GM19099 (cell line): Measurements from ENCODE around the gene AZIN2.

ENCODE experiments used
- POLR2A ChIP-seq: IDR thresholded peaks from 3 replicates; pipeline ENCODE4 v1.6.1; 2011; ENCODE audit warnings: low read depth; ENCODE audit not compliant: insufficient read length; ENCODE audit errors: extremely low read depth

The AZIN2 gene

DNA sequence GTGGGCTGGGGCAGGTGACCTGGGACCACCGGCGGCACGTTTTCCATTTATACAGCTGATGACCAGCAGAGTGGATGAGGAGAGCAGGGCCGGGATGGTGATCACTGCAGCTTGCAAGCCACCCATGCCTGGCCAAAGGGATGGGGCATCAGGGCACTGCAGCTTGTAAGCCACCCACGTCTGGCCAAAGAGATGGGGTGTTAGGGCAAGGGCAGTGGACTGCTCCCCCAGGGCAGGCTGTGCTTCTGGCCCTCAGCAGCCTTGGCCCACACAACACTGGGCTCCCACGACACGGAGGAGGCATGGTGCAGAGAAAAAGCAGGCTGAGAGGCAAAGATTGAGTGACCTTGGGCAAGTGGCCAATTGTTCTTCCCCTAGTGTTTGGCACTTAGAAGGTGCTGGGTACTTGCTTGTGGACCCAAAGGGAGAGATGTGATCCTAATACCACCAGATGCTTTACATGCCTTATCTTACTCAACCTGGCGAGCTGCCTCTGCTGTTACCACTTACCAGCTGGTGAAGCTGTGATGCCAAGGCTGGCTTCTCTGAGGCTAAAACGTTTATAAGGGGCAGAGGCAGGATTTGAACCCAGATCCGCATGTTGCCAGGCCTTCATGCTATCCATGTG lies 52.6 kb downstream of the AZIN2 start:
- no peak for TF ChIP-seq POLR2A

DNA sequence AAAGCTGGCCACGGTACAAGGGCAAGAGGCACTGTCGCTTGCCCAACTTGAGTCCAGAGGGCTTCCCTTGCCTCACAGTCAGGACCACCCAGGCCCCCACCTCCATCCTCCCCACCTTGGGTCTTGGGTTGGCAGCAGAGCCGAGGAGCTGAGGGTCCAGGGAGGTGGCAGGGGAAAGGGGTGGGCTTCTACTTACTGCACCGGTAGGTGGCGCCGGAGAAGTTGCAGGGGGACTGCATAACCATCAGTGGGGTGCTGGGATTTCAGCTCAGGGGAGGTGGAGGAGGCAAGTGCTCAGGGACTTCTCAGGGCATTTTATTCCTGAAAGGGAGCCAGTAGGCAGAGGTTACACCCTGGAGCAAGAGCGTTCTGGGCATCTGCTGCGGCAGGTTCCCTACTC lies 56.8 kb downstream of the AZIN2 start:
- TF ChIP-seq POLR2A: no peak

DNA sequence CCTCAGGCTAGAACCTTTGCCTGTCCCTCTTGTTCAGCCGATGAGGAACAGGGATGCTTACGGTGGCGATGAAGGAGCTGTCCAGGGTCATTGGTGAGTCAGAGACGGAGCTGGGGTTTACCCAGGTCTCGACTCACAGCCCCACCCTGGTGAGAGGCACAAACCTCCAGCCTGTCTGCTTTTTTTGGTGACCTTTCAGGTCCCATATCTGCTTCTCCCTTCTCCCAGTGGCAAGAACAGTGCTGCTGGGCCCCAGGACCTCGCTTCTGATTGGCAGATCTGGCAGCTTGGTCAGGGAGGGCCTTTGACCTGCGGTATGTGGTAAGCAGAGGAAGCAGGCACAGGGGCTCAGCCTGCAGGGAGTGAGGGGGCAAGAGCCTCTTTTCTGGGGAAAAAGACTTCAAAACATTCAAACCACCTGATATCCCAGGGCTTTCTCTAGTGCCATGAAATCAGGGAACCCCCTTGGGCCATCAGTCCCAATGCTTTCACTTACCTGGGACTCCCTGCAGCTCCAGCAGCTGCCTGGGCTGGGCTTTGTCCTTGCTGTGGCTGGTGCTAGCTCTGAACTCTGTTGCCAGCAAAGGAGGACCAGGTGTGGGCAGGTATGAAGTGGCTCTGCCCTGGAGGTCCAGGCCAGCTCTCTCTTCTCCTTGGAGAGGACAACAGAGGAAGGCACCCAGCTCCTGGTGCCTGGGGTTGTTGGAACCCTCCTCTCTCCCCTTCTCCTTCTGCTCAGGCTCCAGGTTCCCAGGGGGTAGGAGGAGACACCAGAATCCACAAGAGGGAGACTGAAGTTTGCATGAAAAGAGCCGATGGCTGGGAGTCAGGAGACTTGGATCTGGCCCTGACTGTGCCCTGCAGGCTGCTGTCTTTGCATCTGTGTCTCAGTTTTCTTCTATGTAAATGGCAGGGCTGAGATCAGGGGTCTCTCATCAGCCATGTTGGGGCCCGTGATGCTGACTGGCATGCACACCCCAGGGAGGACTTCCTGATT lies 59.5 kb downstream of the AZIN2 start:
- no peak for TF ChIP-seq POLR2A

- TF ChIP-seq POLR2A: no peak
Measured at GRCh38 chr1:33141216-33141615, 60.3 kb downstream of the AZIN2 start.

DNA sequence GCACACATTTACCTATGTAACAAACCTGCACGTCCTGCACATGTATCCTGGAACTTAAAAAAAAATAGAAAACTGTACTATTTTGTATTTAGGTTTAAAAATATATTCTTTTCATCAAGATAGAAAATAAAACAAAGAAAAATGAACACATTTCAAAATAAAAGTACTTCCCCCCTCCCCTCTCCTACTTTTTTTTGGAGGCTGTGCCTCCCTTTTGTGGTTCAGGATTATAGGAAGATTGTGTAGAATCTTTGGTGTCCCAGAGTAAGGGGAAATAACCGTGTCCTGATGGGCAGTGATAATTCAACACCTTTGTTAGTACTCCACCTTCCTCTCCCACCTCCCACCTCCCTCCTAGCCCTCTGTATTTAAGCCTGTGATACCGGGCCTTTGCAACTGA lies 60.8 kb downstream of the AZIN2 start:
- TF ChIP-seq POLR2A: no peak

GRCh38 chr1:33142483-33143064 lies 61.6 kb downstream of the AZIN2 start:
- TF ChIP-seq POLR2A: no peak

DNA sequence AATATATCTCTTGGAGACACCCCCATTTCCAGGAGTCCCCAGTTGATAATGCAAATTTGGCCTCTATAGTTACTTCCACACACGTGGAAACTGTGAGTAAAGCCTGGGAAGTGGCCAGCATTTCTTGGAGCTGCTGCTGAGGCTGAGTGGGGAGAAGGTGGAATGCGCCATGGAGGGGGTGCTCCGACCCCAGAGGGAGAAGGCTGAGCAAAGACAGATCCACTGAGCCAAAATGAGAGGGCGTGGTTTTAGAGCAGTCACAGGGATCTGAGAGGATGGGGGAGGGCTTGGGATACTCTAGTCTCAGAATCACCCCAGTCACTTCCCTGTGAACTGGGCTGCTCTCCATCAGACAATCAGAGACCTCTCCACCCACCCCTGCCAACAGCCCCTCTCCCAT lies 62.2 kb downstream of the AZIN2 start:
- TF ChIP-seq POLR2A: no peak

DNA sequence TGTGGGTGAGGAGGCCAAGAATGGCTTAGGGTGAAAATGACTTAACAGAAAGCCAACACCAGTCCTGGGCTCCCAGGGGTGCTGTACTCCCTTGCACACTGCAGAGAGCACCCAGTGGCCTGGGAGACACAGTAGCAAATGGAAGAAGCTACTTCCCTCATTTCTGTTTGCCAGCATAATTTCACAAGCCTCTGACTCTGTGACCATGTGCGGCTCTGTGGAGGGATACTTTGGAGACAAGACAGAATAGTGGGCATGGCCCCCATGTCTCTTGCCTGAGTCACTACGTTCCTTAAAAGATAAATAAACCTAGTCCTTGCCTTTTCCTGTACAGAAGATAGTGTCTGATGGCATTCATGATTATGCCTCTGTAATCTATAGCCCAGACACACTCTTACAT lies 62.7 kb downstream of the AZIN2 start:
- no peak for TF ChIP-seq POLR2A

DNA sequence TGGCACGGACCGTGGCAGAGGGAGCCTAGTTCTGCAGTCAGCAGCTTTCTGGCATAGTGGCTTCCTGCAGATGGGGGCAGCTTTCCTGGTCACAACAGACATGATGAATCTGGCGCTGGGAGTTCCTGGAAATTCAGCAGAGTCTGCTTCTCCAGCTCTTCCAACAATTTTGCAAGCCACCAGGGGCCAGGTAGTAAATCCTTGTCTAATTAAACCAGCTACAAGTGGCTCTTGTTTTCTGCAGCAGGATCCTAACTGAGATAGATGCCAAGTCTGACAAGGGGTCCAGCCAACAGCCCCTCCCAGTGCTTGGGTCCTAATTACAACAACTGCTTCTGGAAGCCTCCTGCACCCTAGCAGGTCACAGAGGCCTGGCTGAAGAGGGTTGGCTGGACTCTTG lies 65.0 kb downstream of the AZIN2 start:
- no peak for TF ChIP-seq POLR2A

DNA sequence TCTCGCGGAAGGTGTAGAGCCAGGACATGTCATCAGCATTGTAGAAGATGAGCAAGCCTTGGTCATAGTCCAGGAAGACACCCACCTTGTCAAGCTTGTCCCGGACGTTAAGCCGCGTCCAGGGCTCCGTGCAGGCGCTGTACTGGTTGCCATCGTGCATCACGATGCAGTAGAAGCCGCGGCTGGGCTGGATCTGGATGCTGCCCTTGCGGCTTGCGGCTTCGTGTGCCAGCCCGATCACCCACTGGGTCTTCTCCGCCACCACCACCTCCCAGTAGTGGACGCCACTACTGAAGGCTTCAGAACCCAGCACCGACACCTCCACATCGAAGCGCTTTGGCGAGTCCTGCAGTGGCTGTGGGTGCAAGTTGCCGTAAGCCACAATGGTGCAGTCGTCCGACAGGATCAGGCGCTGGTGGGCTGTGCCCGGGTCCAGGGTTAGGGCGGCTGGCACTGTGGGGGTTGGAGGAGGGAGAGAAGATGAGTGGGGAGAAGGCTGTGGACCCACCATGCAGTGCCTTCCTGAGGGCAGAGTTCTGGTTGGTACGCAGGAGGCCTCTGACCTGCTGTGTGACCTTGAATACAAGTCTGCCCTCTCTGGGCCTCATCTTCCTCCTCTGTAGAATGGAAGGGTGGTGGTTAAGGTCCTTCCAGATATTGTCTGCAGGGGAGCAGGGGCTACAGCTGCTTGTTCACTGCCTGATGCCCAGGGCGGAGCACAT lies 66.5 kb downstream of the AZIN2 start:
- no peak for TF ChIP-seq POLR2A

DNA sequence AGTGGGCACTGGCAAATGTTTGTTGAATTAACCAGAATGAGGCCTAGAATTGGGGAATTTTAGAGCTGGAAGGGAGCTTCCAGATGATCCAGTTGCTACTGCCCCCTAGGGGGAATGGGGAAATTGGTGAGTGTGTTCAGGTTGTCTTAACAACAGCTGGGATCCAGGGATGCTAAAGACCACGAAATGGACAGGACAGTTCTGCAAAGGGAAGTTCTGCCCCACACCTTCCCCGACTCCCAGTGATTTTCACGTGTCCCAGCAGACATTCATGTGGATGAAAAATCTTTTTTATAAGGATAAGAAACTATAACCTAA lies 67.0 kb downstream of the AZIN2 start:
- TF ChIP-seq POLR2A: no peak

DNA sequence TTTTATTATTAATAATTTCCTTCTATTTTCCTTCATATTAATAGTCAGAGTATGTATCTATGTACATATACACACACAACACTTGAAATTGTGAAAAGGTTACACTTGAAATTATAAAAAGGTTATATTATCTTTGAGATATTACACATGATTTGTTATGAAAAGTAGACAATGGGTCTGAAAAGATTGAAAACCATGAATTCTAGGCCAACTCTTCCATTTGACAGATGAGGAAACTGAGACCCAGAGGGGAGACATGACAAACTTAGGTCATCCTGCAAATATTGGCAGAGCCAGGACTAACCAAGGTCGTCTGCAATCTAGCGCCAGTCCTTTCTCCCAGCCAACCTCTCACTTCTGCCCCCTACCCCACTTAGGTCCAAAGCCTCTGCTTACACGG lies 67.7 kb downstream of the AZIN2 start:
- no peak for TF ChIP-seq POLR2A

DNA sequence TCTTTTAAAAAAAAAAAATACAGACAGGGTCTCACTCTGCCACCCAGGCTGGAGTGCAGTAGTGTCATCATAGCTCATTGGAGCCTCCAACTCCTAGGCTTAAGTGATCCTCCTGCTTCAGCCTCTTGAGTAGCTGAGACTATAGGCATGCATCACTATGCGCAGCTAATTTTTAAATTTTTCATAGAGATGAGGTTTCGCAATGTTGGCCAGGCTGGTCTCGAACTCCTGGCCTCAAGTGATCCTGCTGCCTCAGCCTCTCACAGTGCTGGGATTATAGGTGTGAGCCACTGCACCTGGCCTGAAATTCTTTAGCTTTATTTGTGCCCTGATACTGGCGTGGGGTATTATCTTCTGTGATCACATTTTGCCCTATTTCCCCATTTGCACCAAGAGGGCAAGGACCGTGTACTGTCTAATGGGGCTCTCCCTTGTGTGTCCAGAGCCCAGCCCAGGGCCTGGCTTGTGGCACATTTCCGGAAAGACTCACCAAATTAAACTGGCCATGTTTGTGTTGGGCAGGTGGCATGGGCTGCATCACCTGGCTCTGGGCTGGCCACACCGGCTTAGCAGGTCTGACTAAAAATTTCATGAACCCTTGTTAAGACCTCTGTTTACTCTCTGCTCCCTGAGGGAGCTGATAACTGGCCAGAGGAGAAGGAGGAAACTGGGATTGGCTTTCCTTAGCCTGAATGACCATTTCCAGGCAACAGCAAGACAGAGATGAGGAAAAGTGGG lies 68.7 kb downstream of the AZIN2 start:
- TF ChIP-seq POLR2A: no peak

- TF ChIP-seq POLR2A: no peak
Measured at GRCh38 chr1:33150522-33150921, 69.6 kb downstream of the AZIN2 start.

- TF ChIP-seq POLR2A: no peak
Measured at GRCh38 chr1:33151116-33151515, 70.2 kb downstream of the AZIN2 start.
